HG03196 (cell line): ENCODE data around the gene NCBP1.
"Not testable (repeated sequence)": the region's sequence is repeated elsewhere in the genome, so short reads cannot be mapped to it uniquely, and the experiment has no call there.

ENCODE experiments used
- ATAC-seq: cut with Tn5 transposase; IDR thresholded peaks from one replicate; pipeline ENCODE4 v1.9.1; 2021; ENCODE audit not compliant: unreplicated experiment

The NCBP1 gene

GRCh38 chr9:97632985-97633858 is at the start of gene NCBP1, which contains the start of gene TSTD2:
Gene NCBP1 (plus strand): TSS chr9:97633821. CDS start chr9:97633882, 61 bp downstream.
Gene TSTD2 (minus strand): TSS chr9:97633368. CDS start chr9:97627562, 5,806 bp downstream.
- peak; percentile 86 for ATAC-seq

DNA sequence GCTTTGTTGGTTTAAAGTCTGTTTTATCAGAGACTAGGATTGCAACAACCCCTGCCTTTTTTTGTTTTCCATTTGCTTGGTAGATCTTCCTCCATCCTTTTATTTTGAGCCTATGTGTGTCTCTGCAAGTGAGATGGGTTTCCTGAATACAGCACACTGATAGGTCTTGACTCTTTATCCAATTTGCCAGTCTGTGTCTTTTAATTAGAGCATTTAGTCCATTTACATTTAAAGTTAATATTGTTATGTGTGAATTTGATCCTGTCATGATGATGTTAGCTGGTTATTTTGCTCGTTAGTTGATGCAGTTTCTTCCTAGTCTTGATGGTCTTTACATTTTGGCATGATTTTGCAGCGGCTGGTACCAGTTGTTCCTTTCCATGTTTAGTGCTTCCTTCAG is 48.8 kb upstream of the NCBP1 start:
- not testable (repeated sequence) for ATAC-seq

GRCh38 chr9:97586909-97587308 is 46.7 kb upstream of the NCBP1 start:
- not testable (repeated sequence) for ATAC-seq

- no peak for ATAC-seq
Measured at GRCh38 chr9:97591535-97591934, 42.1 kb upstream of the NCBP1 start.

DNA sequence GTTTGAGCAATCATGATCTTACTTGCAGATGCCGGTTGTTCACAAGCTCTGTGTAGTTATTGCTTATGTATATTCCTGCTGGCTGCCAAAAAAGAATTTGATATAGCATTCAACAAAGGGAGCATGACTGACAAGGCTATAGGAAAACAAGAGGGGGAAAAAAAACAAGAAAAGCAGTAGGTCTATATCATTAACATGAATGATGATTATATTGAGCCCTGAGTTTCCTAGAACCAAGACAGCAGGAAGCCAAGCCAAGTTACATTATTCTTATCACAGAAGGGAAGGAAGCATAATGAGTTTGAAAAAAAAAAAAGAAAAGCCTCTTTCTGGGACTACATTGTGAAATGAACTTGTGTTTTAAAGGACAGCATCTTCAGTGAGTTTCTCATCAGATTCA is 41.5 kb upstream of the NCBP1 start:
- no peak for ATAC-seq

GRCh38 chr9:97593960-97594359 is 39.7 kb upstream of the NCBP1 start:
- no peak for ATAC-seq

GRCh38 chr9:97594381-97594921 is 39.2 kb upstream of the NCBP1 start:
- no peak for ATAC-seq

DNA sequence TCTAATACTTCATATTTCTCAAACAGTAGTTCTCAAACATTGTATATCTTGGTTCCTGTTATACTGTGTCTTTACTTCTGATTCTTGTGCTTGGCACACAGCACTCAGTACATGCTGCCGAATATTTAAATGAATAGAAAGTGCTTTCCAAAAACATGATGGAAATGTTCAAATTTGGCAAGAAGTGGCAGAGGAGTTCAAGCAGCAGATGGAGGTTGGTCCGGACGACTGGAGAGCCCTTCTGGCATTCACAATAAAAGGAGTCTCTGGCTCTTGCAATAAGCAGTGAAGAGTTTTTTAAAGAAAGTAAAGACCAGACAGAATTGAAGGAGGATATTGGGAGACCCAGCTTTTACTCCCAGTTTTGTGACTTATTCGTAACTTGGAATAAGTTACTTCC is 36.7 kb upstream of the NCBP1 start:
- no peak for ATAC-seq

DNA sequence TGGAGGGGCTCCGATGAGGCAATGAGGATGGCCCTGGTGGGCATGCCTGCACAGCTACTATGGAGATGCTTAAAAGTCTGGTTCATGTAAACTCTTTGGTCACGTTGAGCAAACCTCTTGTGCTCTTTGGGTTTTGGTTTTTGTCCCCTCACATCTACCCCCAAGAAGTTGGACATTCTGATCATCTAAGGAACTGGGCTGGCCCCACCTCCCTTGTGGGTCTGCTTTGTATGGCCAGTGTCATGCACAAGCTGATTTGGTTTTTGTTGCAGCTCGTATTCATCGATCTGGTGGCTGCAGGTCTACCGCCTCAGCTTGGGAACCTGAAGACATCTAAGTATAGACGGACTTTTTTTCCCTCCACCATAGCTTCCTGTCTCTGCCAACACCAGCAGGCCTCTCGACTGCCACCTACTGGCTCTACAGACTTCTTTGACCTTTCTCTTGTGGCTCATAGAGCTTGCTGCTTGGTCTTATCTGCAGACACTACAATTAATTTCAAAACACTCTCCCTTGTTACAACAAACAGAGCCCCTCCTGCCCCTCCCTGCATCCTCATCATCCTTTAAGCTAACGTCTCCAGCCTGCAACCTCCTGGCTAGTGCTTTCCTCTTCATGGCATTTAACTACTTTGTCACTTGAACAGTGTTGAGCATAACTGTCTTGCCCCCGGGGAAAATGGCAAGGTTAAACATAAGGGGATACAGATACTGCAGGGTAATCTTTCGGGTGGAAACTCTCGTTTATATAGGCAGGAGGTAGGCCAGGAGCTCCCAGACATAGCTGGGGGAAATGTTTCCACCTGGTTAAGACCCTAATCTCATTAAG is 34.9 kb upstream of the NCBP1 start:
- ATAC-seq, result peak; percentile 77

GRCh38 chr9:97599314-97599846 is 34.2 kb upstream of the NCBP1 start:
- no peak for ATAC-seq

DNA sequence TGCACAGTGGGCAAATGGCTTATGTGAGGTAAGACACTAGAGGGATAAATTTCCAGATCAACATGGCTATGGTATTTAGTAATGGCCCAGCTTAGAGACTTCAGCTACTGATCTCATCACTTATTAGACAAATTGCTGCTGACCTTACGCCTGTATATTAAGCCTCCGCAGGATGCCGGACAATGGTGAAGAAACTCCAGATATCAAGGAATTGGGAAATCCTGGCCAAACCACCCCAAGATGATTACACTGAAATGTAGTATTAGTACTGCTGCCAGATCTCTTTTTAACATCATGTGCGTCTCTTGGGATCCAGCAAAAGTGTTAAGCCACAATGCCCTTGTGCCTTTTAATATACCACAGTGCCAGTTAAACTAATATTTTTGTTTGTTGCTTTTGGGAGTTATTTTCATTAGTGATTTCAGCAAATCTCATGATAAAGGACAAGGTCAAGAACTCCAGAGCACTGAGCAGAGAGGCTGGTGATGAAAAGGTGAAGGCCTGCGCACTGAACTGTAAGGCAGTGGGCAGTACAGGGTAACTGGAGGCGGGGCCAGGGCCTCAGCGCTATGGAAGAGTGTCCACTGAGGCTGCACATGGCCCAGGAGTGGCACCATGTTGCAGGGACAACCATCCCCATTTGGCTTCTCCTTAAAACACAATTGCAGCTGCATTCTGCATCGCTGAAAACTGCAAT is 32.9 kb upstream of the NCBP1 start:
- no peak for ATAC-seq

- no peak for ATAC-seq
Measured at GRCh38 chr9:97601228-97601898, 32.3 kb upstream of the NCBP1 start.

- ATAC-seq, result no peak
Measured at GRCh38 chr9:97602430-97602829, 31.2 kb upstream of the NCBP1 start.

GRCh38 chr9:97604901-97605645 is 28.5 kb upstream of the NCBP1 start:
- ATAC-seq, result no peak

DNA sequence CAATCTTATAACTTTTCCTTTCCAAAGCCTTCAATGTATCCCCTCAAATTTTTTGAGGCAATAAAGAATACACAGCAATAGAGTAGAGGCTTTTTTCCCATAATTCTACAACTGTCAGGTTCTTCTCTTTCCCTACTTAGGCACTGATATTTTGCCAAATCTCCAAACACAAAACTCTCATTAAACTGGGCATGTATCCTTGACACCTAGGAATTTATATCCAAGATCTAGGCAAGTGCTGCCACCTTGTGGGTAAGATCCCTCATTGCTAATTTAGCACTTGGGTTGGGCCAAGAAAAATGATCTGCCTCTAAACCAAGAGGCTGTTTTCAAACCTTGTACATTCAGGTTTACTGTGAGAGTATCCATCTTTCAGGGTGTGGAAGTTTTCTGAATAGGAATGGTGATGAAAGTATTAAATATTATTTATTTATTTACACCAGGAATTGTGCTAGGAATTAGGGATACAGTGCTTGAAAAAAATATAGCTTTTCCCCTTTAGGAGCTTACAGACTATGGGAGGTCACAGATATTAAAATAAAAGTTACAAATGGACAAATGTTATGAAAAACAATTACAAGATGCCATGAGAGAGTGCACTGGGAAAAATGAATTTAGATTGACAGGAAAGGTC is 18.1 kb upstream of the NCBP1 start:
- ATAC-seq, result no peak

DNA sequence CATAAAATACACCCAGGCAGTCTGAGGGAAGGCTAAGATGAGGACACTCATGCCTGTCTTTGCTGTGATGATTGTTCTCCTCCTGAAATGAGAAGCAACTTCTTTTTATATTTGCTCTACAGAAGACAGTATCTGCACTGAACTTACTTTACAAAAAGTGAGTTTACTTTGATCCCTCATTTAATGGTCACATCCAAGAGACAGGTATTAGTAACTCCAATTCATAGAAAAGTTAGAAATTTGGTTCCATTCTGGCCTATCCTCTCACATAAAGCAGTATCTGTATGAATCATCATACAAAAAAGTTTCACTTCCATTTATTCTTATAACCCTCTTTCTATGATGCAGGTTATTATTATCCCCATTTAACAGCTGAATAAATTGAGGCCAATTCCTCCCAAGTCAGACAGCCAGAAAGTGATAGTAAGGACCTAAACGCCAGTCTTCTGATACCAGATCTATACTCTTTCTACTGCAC is 15.6 kb upstream of the NCBP1 start:
- ATAC-seq, result no peak

GRCh38 chr9:97620063-97620462 is 13.6 kb upstream of the NCBP1 start:
- ATAC-seq, result not testable (repeated sequence)

DNA sequence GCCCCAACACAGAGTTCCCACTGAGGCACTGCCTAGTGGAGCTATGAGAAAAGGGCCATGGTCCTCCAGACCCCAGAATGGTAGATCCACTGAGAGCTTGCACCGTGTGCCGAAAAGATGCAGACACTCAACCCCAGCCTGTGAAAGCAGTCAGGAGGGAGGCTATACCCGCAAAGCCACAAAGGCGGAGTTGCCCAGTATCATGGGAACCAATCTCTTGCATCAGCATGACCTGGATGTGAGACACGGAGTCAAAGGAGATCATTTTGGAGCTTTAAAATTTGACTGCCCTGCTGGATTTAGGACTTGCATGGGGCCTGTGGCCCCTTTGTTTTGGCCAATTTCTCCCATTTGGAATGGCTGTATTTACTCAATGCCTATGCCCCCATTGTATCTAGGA is 11.1 kb upstream of the NCBP1 start:
- ATAC-seq, result not testable (repeated sequence)

- no peak for ATAC-seq
Measured at GRCh38 chr9:97623946-97624345, 9.7 kb upstream of the NCBP1 start.
